Measurements from ENCODE around the gene KRTAP5-4. TPM values are rescaled to one million over a fixed set of nuclear protein-coding genes. Genes with fewer than 3 reads are reported as not detected.
A peak's percentile ranks its signal among the peaks of the same experiment; 100 is the strongest.

Gene KRTAP5-4
- total and polyA plus RNA-seq, 10 donors, result not detected

- intact Hi-C loops (cut with DNase I; ENCODE audit: low total_unique reads), result no loop called here
- TF ChIP-seq POLR2A (IDR thresholded peaks at IDR 0.05) (no peak), CTCF (IDR thresholded peaks at IDR 0.05 in 8 of 11, conservative IDR thresholded peaks at IDR 0.05 in 3 of 11) (no peak), POLR2AphosphoS5 (IDR thresholded peaks at IDR 0.05) (no peak)
Measured at GRCh38 chr11:1624621-1625020, 2.7 kb upstream of the KRTAP5-4 start.

GRCh38 chr11:1623716-1624115 lies 1.8 kb upstream of the KRTAP5-4 start:
- H3K36me3 ChIP-seq, result no peaks in the 10 kb centered on the region
- peaks cover 0 to 4% (median 2%) of the 10 kb centered on the region in 6 donors for H3K4me1 ChIP-seq
- H3K9me3 ChIP-seq, result no peaks in the 10 kb centered on the region
- intact Hi-C loops (cut with DNase I; ENCODE audit: low total_unique reads), result no loop called here
- peaks cover 0 to 31% (median 3%) of the 10 kb centered on the region in 7 donors for H3K27me3 ChIP-seq (replicated peaks in 1 of 7)
- TF ChIP-seq CTCF (IDR thresholded peaks at IDR 0.05 in 8 of 11, conservative IDR thresholded peaks at IDR 0.05 in 3 of 11) (no peak), POLR2A (IDR thresholded peaks at IDR 0.05) (no peak), POLR2AphosphoS5 (IDR thresholded peaks at IDR 0.05) (no peak)
- DNase-seq, result peak; percentile 62
- H3K4me3 ChIP-seq, result no peak overlapping the region
- H3K27ac ChIP-seq, result no peak overlapping the region
- 77 to 93% (median 78%) methylated on average over 7 to 9 of the region's 9 CpGs for WGBS, 5 donors

More at GRCh38 chr11:1624621-1625020, 2.7 kb upstream of the KRTAP5-4 start:
- Histone ChIP-seq H3K27me3 (replicated peaks in 1 of 7) (peaks cover 0 to 39% (median 4%) of the 10 kb centered on the region in 7 donors), H3K4me1 (peaks cover 0 to 11% (median 9%) of the 10 kb centered on the region in 6 donors), H3K9me3 (no peaks in the 10 kb centered on the region), H3K36me3 (no peaks in the 10 kb centered on the region), H3K4me3 (no peak overlapping the region), H3K27ac (no peak overlapping the region)
- 88 to 91% (median 89%) methylated on average over 16 of the region's 16 CpGs for WGBS, 5 donors
- peak; percentile 34 for DNase-seq

- no peaks in the 10 kb centered on the region for H3K4me1 ChIP-seq
- 34 to 42% (median 37%) methylated on average over 10 of the region's 10 CpGs for WGBS, 5 donors
- H3K4me3 ChIP-seq, result no peak overlapping the region
- no peaks in the 10 kb centered on the region for H3K9me3 ChIP-seq
- H3K36me3 ChIP-seq, result no peaks in the 10 kb centered on the region
- peaks cover 0 to 23% (median 4%) of the 10 kb centered on the region in 7 donors for H3K27me3 ChIP-seq (replicated peaks in 1 of 7)
- TF ChIP-seq POLR2AphosphoS5 (IDR thresholded peaks at IDR 0.05), result no peak
- no peak for TF ChIP-seq CTCF (IDR thresholded peaks at IDR 0.05 in 8 of 11, conservative IDR thresholded peaks at IDR 0.05 in 3 of 11)
- no peak for TF ChIP-seq POLR2A (IDR thresholded peaks at IDR 0.05)
- H3K27ac ChIP-seq, result no peak overlapping the region
- intact Hi-C loops (cut with DNase I; ENCODE audit: low total_unique reads), result no loop called here
- DNase-seq, result peak; percentile 40
Measured at GRCh38 chr11:1619449-1619848, 2.5 kb downstream of the KRTAP5-4 start.

GRCh38 chr11:1618231-1618630 lies 3.7 kb downstream of the KRTAP5-4 start:
- Histone ChIP-seq H3K9me3 (no peaks in the 10 kb centered on the region), H3K27ac (no peak overlapping the region), H3K36me3 (no peaks in the 10 kb centered on the region), H3K27me3 (replicated peaks in 1 of 7) (peaks cover 0 to 26% (median 4%) of the 10 kb centered on the region in 7 donors), H3K4me1 (no peaks in the 10 kb centered on the region), H3K4me3 (no peak overlapping the region)
- WGBS, 5 donors, result 85 to 91% (median 86%) methylated on average over 10 of the region's 10 CpGs
- TF ChIP-seq POLR2AphosphoS5 (IDR thresholded peaks at IDR 0.05) (no peak), CTCF (IDR thresholded peaks at IDR 0.05 in 8 of 11, conservative IDR thresholded peaks at IDR 0.05 in 3 of 11) (no peak), POLR2A (IDR thresholded peaks at IDR 0.05) (no peak)
- intact Hi-C loops (cut with DNase I; ENCODE audit: low total_unique reads), result no loop called here
- no peak for DNase-seq

Measured in spleen (tissue), 11 donors.